Kidney (tissue), 14 donors: ENCODE measurements around the gene ST3GAL5. TPM values are rescaled to one million over a fixed set of nuclear protein-coding genes. Genes with fewer than 3 reads are reported as not detected.

ENCODE experiments used
- DNase-seq, 5 donors: peaks; one replicate each; pipeline ENCODE4 v3.0.0-alpha.2; 2013 to 2020
- FAIRE-seq: peaks from 2 replicates; lab custom pipeline; 2012; peaks lifted over from hg19 to GRCh38; lab: Jason Lieb, UNC
- H3K27ac ChIP-seq, 2 donors: one replicate each; pipeline ENCODE4 v1.7.0; 2013; ENCODE audit warnings: low read depth in 2 of 2, low read length in 2 of 2, inconsistent platforms in 1 of 2
- H3K27me3 ChIP-seq: one replicate; pipeline ENCODE4 v1.7.1; 2013; ENCODE audit warnings: low read length, inconsistent platforms; ENCODE audit not compliant: control insufficient read depth, insufficient read depth
- H3K36me3 ChIP-seq, 3 donors: one replicate each; pipeline versions ENCODE4 v1.7.0 to v1.7.1; 2013; ENCODE audit warnings: low read length in 3 of 3, control low read depth in 1 of 3, inconsistent platforms in 1 of 3; ENCODE audit not compliant: insufficient read depth in 3 of 3, control insufficient read depth in 2 of 3
- H3K4me1 ChIP-seq, 3 donors: one replicate each; pipeline versions ENCODE4 v1.7.0 to v1.7.1; 2013; ENCODE audit warnings: low read length in 3 of 3, inconsistent platforms in 1 of 3, low read depth in 1 of 3; ENCODE audit not compliant: control insufficient read depth in 2 of 3, insufficient read depth in 2 of 3
- H3K4me3 ChIP-seq, 3 donors: one replicate each; pipeline versions ENCODE4 v1.7.0 to v1.8.1; 2013; ENCODE audit warnings: low read length in 3 of 3, control low read depth in 1 of 3, inconsistent platforms in 1 of 3
- H3K9ac ChIP-seq, 3 donors: one replicate each; pipeline versions ENCODE4 v1.7.0 to v1.7.1; 2013; ENCODE audit warnings: low read length in 3 of 3, control low read depth in 1 of 3, inconsistent platforms in 1 of 3
- H3K9me3 ChIP-seq, 3 donors: one replicate each; pipeline versions ENCODE4 v1.7.0 to v1.7.1; 2013; ENCODE audit warnings: low read length in 3 of 3, control low read depth in 1 of 3, inconsistent platforms in 1 of 3; ENCODE audit not compliant: control insufficient read depth in 2 of 3, insufficient read depth in 1 of 3
- CTCF ChIP-seq: IDR thresholded peaks from 3 replicates; pipeline ENCODE4 v1.5.1; 2012; ENCODE audit warnings: mild to moderate bottlenecking, moderate library complexity, borderline replicate concordance; ENCODE audit not compliant: insufficient read depth; ENCODE audit errors: extremely low read depth
- intact Hi-C: fragments of 100-400 bp; cut with DNase I; formaldehyde crosslinking; loops from one replicate; pipeline ENCODE4 v1.11.1; 2022
- polyA plus RNA-seq: library from polyadenylated mRNA; stranded (reverse); fragments of 350-450 nt; fragmentation: Illumina TruSeq; extraction: RNeasy Lipid Tissue Mini Kit (QIAGEN cat#74804); gene quantifications from one replicate; pipeline ENCODE4 v1.2.3, GENCODE V29; 2014; ENCODE audit warnings: low read depth, low replicate concordance; ENCODE audit not compliant: insufficient read depth
- total RNA-seq: library from RNA; stranded (reverse); fragmentation: NEBNext Ultra II Directional; extraction: Animal tissue kit (Norgen Biotek cat#: 25700); gene quantifications from one replicate; pipeline ENCODE4 v1.2.1, GENCODE V29; 2021
- donor health status: control.
- donor health status: control.
- donor health status: control.
- donor health status: control.
- donor health status: control.
- donor health status: DM: yes; HTN: yes; CAD: no.
- donor health status: Normal renal cell carcinoma (clear cell type).

Gene ST3GAL5
- total and polyA plus RNA-seq, 2 donors from 2014 or later, result 7.0 to 14.6 TPM

GRCh38 chr2:85800586-85800985, 88.2 kb downstream of the ST3GAL5 start:
- Histone ChIP-seq H3K9ac (no peak overlapping the region), H3K27ac (no peak overlapping the region), H3K27me3 (no peaks in the 10 kb centered on the region), H3K36me3 (no peaks in the 10 kb centered on the region), H3K9me3 (no peaks in the 10 kb centered on the region), H3K4me3 (no peak overlapping the region), H3K4me1 (peaks cover 0 to 5% (median 0%) of the 10 kb centered on the region in 3 donors)
- DNase-seq (peak in 1 of 5 donors; percentile 6), FAIRE-seq (no peak)
- TF ChIP-seq CTCF, result no peak
- intact Hi-C loops, result no loop called here

GRCh38 chr2:85799215-85799956, 89.4 kb downstream of the ST3GAL5 start:
- Histone ChIP-seq H3K9ac (no peak overlapping the region), H3K27me3 (no peaks in the 10 kb centered on the region), H3K27ac (no peak overlapping the region), H3K4me3 (no peak overlapping the region), H3K36me3 (no peaks in the 10 kb centered on the region), H3K9me3 (no peaks in the 10 kb centered on the region), H3K4me1 (peaks cover 0 to 10% (median 0%) of the 10 kb centered on the region in 3 donors)
- DNase-seq, result peak in 2 of 5 donors; percentile 24 to 87
- FAIRE-seq, result no peak
- TF ChIP-seq CTCF, result no peak
- intact Hi-C loops, result no loop called here

GRCh38 chr2:85797921-85798320, 90.9 kb downstream of the ST3GAL5 start:
- no peaks in the 10 kb centered on the region for H3K36me3 ChIP-seq
- no peak overlapping the region for H3K9ac ChIP-seq
- TF ChIP-seq CTCF, result peak; percentile 33
- no peak overlapping the region for H3K27ac ChIP-seq
- H3K4me3 ChIP-seq, result no peak overlapping the region
- no peak for FAIRE-seq
- H3K9me3 ChIP-seq, result no peaks in the 10 kb centered on the region
- peaks cover 0 to 15% (median 0%) of the 10 kb centered on the region in 3 donors for H3K4me1 ChIP-seq
- intact Hi-C loops, result no loop called here
- H3K27me3 ChIP-seq, result no peaks in the 10 kb centered on the region
- DNase-seq, result peak in 3 of 5 donors; percentile 39 to 78 (median 56)
